Activated CD4-positive, alpha-beta T cell treated with anti-CD3 and anti-CD28 coated beads, Interleukin-2, amount 50 U/mL, for 16 hours (primary cell): Measurements from ENCODE around the gene YTHDF1.

Source experiments
- DNase-seq: peaks from one replicate; pipeline ENCODE4 v3.0.0-alpha.2; 2020

The YTHDF1 gene

DNA sequence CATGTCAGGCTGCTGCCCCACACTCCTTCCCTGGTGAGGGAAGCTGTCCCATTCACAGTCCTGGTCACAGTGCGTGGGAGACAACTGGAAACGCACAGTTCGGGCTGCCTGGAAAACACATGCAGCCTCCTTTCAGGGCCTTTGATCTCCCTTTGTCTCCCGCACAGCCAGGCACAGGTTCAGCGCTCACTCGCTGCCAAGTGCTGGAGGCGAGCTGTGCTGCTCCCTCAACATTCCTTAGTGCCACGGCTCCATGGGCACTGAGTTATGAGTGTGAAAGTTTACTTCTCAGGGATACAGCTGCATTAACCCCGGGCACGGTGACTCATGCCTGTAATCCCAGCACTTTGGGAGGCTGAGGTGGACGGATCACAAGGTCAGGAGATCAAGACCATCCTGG, 9.1 kb downstream of the YTHDF1 start:
- no peak for DNase-seq

DNA sequence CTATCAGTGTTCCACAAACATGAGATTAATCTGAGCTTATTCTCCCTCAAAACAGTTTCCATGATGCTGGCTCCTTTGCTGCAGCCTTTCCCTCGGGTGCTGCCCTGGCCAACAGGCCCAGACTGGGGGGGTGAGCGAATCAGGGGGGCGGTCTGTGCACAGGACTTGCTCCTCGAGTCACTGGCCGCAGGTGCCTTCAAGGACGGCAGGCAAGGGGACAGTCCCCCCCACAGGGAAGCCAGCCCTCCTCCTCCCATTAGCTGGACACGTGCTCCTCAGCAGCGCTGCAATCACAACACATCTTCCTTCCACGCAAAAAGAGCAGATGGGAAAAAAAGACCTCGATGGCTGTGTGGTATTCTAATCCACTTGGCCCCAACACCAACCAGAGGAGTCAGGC, 10.0 kb downstream of the YTHDF1 start:
- no peak for DNase-seq

DNA sequence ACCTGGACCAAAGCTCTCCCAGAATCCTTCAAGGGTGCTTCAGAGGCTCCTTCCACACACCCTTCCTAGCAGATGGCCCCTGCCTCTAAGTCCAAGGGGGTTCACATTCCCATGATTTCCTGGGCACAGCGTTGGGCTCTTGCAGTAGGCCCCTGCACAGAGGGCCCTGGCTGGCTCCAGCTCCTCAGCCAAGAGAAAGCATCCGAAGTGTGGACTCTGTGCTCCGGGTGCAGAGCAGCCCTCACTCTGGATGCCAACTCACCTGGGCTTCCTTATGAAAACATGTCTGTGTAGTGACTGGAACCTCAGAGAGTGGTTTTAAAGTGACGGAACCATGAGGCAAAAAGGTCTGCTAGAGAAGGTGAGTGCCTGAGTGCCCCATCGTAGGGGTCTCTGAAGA, 11.6 kb downstream of the YTHDF1 start:
- DNase-seq, result no peak

- DNase-seq, result no peak
These were observed 13.0 kb downstream of the YTHDF1 start for GRCh38 chr20:63202811-63203526.

- no peak for DNase-seq
These were observed 13.9 kb downstream of the YTHDF1 start for GRCh38 chr20:63202021-63202420.

- no peak for DNase-seq
These were observed 17.3 kb downstream of the YTHDF1 start for GRCh38 chr20:63198606-63199005.

GRCh38 chr20:63196768-63197470, 19.0 kb downstream of the YTHDF1 start:
- DNase-seq, result no peak

DNA sequence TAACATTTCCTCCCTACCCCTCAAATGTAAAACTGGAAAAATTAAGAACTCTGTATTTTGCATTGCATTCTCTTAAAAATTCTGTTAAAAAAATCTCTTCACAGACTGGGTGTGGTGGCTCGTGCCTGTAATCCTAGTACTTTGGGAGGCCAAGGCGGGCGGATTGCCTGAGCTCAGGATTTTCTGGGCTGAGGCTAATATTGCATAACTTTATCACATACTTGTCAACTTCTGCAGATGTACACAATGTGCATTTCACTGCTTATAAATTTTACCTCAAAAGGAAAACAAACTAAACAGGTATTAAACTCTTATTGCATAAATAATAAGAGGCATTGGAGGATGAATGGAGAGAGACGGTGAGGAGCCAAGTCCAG, 21.1 kb downstream of the YTHDF1 start:
- no peak for DNase-seq

GRCh38 chr20:63194007-63194796, 21.7 kb downstream of the YTHDF1 start:
- no peak for DNase-seq

DNA sequence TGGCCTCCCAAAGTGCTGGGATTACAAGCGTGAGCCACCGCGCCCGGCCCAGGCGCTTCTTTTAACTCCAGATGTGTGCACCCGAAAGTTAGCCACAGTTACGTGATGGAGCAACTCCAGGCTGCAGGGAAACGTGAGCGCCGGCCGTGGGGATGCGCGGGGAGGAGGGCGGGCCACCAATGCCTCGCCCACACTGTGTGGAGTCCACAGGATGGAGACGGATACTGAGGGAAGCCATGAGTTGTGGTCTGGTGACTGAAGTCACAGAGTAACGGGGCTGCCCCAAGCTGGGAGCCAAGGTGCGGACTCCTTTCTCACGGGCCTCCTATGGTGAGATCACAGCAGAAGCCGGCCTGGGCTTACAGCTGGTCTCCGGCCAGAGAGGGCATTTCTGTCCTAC, 23.2 kb downstream of the YTHDF1 start:
- DNase-seq, result no peak

GRCh38 chr20:63191400-63191799, 24.5 kb downstream of the YTHDF1 start:
- DNase-seq, result no peak

DNA sequence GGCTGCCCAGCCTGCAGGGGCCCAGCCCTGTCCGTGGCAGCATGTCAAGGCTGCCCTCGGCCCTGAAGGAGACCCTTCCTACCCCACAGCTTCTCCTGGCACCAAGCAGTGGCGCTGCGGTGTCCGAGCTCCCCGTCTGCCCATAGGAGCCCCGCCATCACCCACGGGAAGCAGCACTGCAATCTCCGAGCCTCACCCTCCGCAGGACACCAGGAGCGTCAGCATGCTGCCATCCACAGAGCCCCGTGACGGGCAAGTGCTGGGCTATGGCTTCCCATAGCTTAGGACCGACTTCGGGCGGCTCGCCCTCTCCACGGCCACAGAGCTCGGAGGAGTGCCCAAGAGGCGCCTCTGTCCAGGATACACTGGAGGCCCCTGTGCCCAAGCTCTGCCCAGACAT, 25.1 kb downstream of the YTHDF1 start:
- no peak for DNase-seq

DNA sequence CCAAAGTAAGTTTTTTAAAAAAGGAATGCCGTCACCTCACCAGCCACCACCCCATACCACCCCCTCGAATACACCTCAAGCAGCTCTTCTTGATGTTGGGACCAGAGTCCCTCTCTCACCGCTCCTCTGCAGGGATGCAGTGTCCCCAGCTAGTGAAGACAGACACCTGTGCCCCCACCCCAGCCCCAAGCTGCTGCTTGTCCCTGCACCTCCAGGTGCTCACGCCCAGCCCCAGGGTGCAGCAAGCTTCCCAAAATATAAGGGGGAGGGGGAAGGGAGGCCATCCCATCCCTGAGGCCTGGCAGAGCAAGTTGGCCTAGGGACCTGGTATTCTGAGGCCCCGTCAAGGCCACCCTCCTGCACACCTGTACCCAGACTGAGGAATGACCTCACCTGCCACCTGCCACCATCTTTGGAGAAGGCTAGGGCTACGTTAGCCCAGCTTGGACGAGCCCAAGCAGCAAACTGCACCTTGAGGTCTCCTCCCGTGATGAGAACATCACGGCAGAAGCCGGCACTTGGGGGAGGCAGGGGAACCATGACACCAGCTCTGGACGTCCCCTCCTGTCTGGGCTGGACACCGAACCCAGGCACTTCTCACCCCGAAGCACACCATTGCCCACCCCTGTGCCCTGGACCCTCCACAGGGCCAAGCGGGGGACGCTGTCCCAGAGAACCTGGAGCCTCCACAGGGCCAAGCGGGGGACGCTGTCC, 25.9 kb downstream of the YTHDF1 start:
- DNase-seq, result no peak

DNA sequence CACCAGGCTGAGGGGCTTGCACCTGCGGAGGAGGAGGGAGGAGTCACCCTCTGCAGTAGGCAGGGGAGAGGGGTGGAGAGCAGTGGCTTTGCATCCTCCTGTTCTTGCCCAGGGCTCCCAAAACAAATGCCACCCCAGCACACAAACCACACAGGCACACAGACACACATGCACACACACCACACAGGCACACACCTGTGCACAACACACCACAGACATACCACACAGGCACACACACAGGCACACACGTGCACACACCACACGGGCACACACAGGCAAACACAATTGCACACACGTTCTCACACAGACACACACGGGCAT, 26.6 kb downstream of the YTHDF1 start:
- DNase-seq, result no peak

GRCh38 chr20:63188641-63189321, 27.1 kb downstream of the YTHDF1 start:
- DNase-seq, result no peak

- DNase-seq, result no peak
These were observed 27.8 kb downstream of the YTHDF1 start for GRCh38 chr20:63188159-63188442.

- DNase-seq, result no peak
These were observed 28.4 kb downstream of the YTHDF1 start for GRCh38 chr20:63187338-63188158.

DNA sequence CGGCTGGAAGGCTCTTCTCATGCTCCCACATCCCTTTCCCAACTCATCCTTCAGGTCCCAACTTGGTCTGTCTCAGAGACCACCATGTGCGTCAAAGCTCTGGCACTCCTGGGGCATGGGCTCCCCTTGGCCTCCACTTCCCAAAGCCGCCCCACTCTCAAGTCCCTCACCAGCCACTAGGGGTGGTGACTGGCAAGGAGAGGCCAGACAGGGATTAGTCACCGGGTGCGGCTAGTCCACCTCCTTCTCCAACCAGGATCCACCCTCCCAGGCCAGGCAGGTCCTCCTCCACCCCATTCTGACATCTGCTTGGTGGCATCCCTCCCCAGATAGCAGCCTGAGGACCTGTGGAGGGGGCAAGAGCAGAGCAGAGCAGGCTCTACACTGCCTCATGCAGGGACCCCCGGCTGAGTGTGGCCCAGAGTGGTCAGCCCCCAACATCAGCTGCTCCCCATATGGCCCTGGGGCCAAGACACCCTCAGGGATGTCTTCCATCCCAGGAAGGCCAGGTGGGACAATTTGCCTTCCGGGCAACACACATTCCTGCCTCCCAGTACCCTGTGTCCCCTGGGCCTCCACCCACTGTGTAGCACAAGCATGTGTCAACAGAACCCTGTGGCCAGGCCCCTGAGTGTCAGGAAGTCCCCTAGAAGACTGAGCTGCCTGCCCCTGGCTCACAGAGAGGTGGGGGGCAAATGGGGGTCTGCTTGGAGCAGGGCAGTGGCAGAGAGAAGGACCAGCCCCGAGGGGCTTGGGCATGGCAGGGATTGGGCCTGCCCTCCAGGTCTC, 29.2 kb downstream of the YTHDF1 start:
- DNase-seq, result no peak

- DNase-seq, result no peak
These were observed 29.8 kb downstream of the YTHDF1 start for GRCh38 chr20:63186084-63186483.

GRCh38 chr20:63185215-63185796, 30.6 kb downstream of the YTHDF1 start:
- DNase-seq, result no peak
